Muscle of back (tissue), 11 donors: Measurements from ENCODE around the gene ACVRL1. TPM values are rescaled to one million over a fixed set of nuclear protein-coding genes. Genes with fewer than 3 reads are reported as not detected.
"Not testable (repeated sequence)": the region's sequence is repeated elsewhere in the genome, so short reads cannot be mapped to it uniquely, and the experiment has no call there.

Experiments
- DNase-seq, 3 donors: peaks; one replicate each; pipeline versions ENCODE4 v3.0.0 to v3.0.0-alpha.2; 2013
- polyA plus RNA-seq, 10 donors: library from polyadenylated mRNA; unstranded; fragments of 120-200 nt; gene quantifications; one replicate each; pipeline ENCODE4 v1.2.1, GENCODE V29; 2013; ENCODE audit not compliant: insufficient read length in 10 of 10

The ACVRL1 gene
- polyA plus RNA-seq, 10 donors, result 36.1 to 61.3 (median 43.6) TPM

- DNase-seq, result no peak
Observed at GRCh38 chr12:51873251-51873994, 33.9 kb upstream of the ACVRL1 start.

- no peak for DNase-seq
Observed at GRCh38 chr12:51874000-51874399, 33.3 kb upstream of the ACVRL1 start.

GRCh38 chr12:51874486-51874885, 32.8 kb upstream of the ACVRL1 start:
- DNase-seq, result no peak

- DNase-seq, result no peak
Observed at GRCh38 chr12:51879102-51879501, 28.2 kb upstream of the ACVRL1 start.

GRCh38 chr12:51883295-51883694, 24.0 kb upstream of the ACVRL1 start:
- no peak for DNase-seq

- no peak for DNase-seq
Observed at GRCh38 chr12:51883998-51884675, 23.2 kb upstream of the ACVRL1 start.

GRCh38 chr12:51884676-51885229, 22.6 kb upstream of the ACVRL1 start:
- no peak for DNase-seq

- DNase-seq, result not testable (repeated sequence)
Observed at GRCh38 chr12:51885294-51886020, 21.8 kb upstream of the ACVRL1 start.

- peak; percentile 81 to 93 (median 87) for DNase-seq
Observed at GRCh38 chr12:51886021-51886710, 21.1 kb upstream of the ACVRL1 start.

- no peak for DNase-seq
Observed at GRCh38 chr12:51887476-51888315, 19.6 kb upstream of the ACVRL1 start, which contains the start of gene ANKRD33. ANKRD33 (plus strand) TSS chr12:51888103; CDS start chr12:51888187, 84 bp downstream.

- no peak for DNase-seq
Observed at GRCh38 chr12:51888316-51889215, 18.7 kb upstream of the ACVRL1 start.

- DNase-seq, result no peak
Observed at GRCh38 chr12:51889216-51890132, 17.8 kb upstream of the ACVRL1 start.

GRCh38 chr12:51890133-51890464, 17.2 kb upstream of the ACVRL1 start:
- DNase-seq, result no peak

GRCh38 chr12:51890511-51891171, 16.7 kb upstream of the ACVRL1 start:
- DNase-seq, result no peak

- DNase-seq, result no peak
Observed at GRCh38 chr12:51891843-51892242, 15.5 kb upstream of the ACVRL1 start.

GRCh38 chr12:51893786-51894185, 13.5 kb upstream of the ACVRL1 start:
- DNase-seq, result no peak

- DNase-seq, result no peak
Observed at GRCh38 chr12:51895378-51896135, 11.7 kb upstream of the ACVRL1 start.
